ENCODE measurements around the gene RANBP17.

DNA sequence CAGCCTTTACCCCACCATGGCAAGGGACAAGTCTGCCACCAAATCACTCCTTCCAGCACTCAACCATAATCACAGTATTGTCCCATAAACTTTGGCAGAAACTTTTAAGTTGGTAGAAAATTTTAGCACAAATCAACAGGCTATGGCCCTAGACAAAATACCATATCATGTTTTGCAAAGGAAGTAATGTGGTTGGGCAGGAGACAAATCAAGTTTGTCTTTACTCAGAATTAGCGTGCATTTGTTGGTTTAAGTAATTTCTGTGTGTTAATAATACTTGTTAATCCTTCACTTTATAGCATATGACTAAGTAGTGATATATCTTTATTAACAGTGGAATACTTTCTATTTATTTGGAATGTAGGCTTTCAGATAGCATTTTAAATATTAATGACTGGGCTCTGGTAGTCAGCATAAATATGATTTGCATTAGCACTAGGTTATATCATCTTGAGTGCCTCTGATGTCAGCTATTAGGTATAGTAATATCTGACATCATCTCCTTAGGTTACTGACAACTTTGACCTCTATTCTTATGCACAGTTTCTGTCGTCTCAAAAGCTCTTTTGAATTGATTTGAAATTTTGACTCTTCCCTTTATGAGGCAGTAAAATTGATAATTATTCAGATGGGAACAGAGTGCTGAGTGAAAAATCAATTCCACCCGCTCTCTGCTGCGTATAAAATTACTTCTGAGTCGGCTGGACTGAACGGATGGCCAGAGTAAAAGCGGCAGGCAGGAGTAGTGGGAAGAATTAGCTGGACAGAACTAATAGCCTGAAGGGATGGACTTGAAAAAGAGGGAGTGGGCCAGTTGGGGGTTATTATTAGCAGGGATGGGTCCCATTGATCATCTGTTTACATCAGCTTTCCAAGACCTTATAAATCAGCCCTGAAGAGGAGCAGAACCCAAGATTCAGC lies 407.1 kb downstream of the RANBP17 start:
- TF ChIP-seq ZNF2 (tag by site-specific recombination; IDR thresholded peaks at IDR 0.05): no peak
- TF ChIP-seq ZNF521 (tag by site-specific recombination; IDR thresholded peaks at IDR 0.05): no peak
- TF ChIP-seq, protein P1, sequence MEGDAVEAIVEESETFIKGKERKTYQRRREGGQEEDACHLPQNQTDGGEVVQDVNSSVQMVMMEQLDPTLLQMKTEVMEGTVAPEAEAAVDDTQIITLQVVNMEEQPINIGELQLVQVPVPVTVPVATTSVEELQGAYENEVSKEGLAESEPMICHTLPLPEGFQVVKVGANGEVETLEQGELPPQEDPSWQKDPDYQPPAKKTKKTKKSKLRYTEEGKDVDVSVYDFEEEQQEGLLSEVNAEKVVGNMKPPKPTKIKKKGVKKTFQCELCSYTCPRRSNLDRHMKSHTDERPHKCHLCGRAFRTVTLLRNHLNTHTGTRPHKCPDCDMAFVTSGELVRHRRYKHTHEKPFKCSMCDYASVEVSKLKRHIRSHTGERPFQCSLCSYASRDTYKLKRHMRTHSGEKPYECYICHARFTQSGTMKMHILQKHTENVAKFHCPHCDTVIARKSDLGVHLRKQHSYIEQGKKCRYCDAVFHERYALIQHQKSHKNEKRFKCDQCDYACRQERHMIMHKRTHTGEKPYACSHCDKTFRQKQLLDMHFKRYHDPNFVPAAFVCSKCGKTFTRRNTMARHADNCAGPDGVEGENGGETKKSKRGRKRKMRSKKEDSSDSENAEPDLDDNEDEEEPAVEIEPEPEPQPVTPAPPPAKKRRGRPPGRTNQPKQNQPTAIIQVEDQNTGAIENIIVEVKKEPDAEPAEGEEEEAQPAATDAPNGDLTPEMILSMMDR (tag by site-specific recombination; IDR thresholded peaks at IDR 0.05): no peak
- TF ChIP-seq ZBTB20 (tag by site-specific recombination; IDR thresholded peaks at IDR 0.05): no peak
- TF ChIP-seq ZNF24 (tag by site-specific recombination; IDR thresholded peaks at IDR 0.05): no peak
- no peak for TF ChIP-seq YY1 (tag by site-specific recombination; IDR thresholded peaks at IDR 0.05)
- TF ChIP-seq ZNF274 (IDR thresholded peaks at IDR 0.05; ENCODE audit: low read length): no peak
- no peak for TF ChIP-seq ZNF274 (tag by site-specific recombination; IDR thresholded peaks at IDR 0.05; ENCODE audit: borderline replicate concordance)
- TF ChIP-seq ZNF514 (tag by site-specific recombination; IDR thresholded peaks at IDR 0.05): no peak
